ENCODE data around the gene TRAPPC5.
A peak's percentile ranks its signal among the peaks of the same experiment; 100 is the strongest.

- TF ChIP-seq CTCF (IDR thresholded peaks at IDR 0.05 in 2 of 3, conservative IDR thresholded peaks at IDR 0.05 in 1 of 3; ENCODE audit: control insufficient read depth in 2 of 3, extremely low read depth in 1 of 3, insufficient read depth in 1 of 3, low read depth in 3 of 3, low read length in 3 of 3) (no peak), YY1 (IDR thresholded peaks at IDR 0.05; ENCODE audit: low read depth, low read length) (no peak), RFX5 (IDR thresholded peaks at IDR 0.05; ENCODE audit: low read depth, low read length) (no peak), POLR2A (IDR thresholded peaks at IDR 0.05; ENCODE audit: low read depth, low read length) (no peak), POLR2AphosphoS5 (IDR thresholded peaks at IDR 0.05; ENCODE audit: low read length) (no peak), ZBTB40 (IDR thresholded peaks at IDR 0.05; ENCODE audit: borderline replicate concordance) (no peak), MTA3 (IDR thresholded peaks at IDR 0.05; ENCODE audit: borderline replicate concordance, low read length) (no peak), PML (IDR thresholded peaks at IDR 0.05; ENCODE audit: low read length) (no peak), NR2F1 (conservative IDR thresholded peaks at IDR 0.05) (0 out of 2 replicates have a peak, but pooled peaks have one; percentile 27)
Observed at GRCh38 chr19:7730286-7731217, 49.9 kb downstream of the TRAPPC5 start.

All from GM12878 (cell line).